GM12878 (cell line): ENCODE measurements around the gene ARHGEF25. TPM values are rescaled to one million over a fixed set of nuclear protein-coding genes. Genes with fewer than 3 reads are reported as not detected.

ENCODE experiments used
- ATAC-seq: fragments of 200-7000 bp; cut with Tn5 transposase; 3 replicates; pipeline ENCODE4 v1.9.1; 2020; ENCODE audit warnings: mild to moderate bottlenecking, moderate library complexity
- BruUV-seq: library from RNA; stranded (reverse); fragments of 400-500 nt; replicated peaks from 2 replicates; lab custom pipeline; 2021; lab: Mats Ljungman, UMichigan
- CTCF ChIA-PET: fragments of 300-600 bp; sonication (Branson Sonifier 250); formaldehyde crosslinking; extraction: SDS; loops from one replicate; lab custom pipeline; 2021; ENCODE audit warnings: inconsistent platforms; lab: Yijun Ruan, JAX
- POLR2A ChIA-PET: fragments of 350-600 bp; formaldehyde crosslinking; extraction: SDS; loops from one replicate; lab custom pipeline; 2021; ENCODE audit warnings: inconsistent platforms; lab: Charles Lee
- RAD21 ChIA-PET: fragments of 300-600 bp; sonication (Branson Sonifier 250); formaldehyde crosslinking; loops from one replicate; lab custom pipeline; 2023; ENCODE audit warnings: antibody characterized with exemption; ENCODE audit not compliant: unreplicated experiment; lab: Charles Lee
- SMC1A ChIA-PET: fragments of 300-600 bp; sonication (Branson Sonifier 250); formaldehyde crosslinking; loops from one replicate; lab custom pipeline; 2023; ENCODE audit not compliant: unreplicated experiment, uncharacterized antibody; lab: Charles Lee
- DNase-seq: peaks from one replicate; pipeline ENCODE4 v3.0.0-alpha.2; 2011; ENCODE audit warnings: low read depth, low spot score
- FAIRE-seq: peaks from 3 replicates; lab custom pipeline; 2011; peaks lifted over from hg19 to GRCh38; lab: Jason Lieb, UNC
- H2AFZ ChIP-seq: 2 replicates; pipeline ENCODE4 v1.6.0; 2011; ENCODE audit warnings: low read depth, low read length, control low read depth; ENCODE audit not compliant: control insufficient read depth
- H3K27ac ChIP-seq: 2 replicates; pipeline ENCODE4 v1.5.1; 2011; ENCODE audit warnings: control low read depth; ENCODE audit not compliant: control insufficient read depth, insufficient read depth
- H3K27me3 ChIP-seq, 2 experiments: replicated peaks in 1 of 2; 2 replicates each; pipeline versions ENCODE4 v1.6.0 to v1.6.1; 2011; ENCODE audit warnings: low read length in 1 of 2; ENCODE audit not compliant: control insufficient read depth in 2 of 2, insufficient read depth in 2 of 2
- H3K36me3 ChIP-seq, 2 experiments: 2 replicates each; pipeline ENCODE4 v1.5.1; 2011; ENCODE audit warnings: low read length in 1 of 2; ENCODE audit not compliant: control insufficient read depth in 2 of 2, insufficient read depth in 2 of 2
- H3K4me1 ChIP-seq: 2 replicates; pipeline ENCODE4 v1.6.1; 2011; ENCODE audit warnings: mild to moderate bottlenecking, low read length, moderate library complexity, mixed read lengths; ENCODE audit not compliant: control insufficient read depth, insufficient read depth
- H3K4me2 ChIP-seq: 2 replicates; pipeline ENCODE4 v1.6.0; 2011; ENCODE audit warnings: control low read depth; ENCODE audit not compliant: control insufficient read depth, insufficient read depth
- H3K4me3 ChIP-seq: fragments of 200-600 bp; sonication (generic); 2 replicates; pipeline ENCODE4 v1.5.1; 2016
- H3K79me2 ChIP-seq: 2 replicates; pipeline ENCODE4 v1.6.0; 2011; ENCODE audit warnings: low read length; ENCODE audit not compliant: control insufficient read depth, insufficient read depth
- H3K9ac ChIP-seq: 2 replicates; pipeline ENCODE4 v1.8.0; 2011; ENCODE audit warnings: low read length, control low read depth, mixed read lengths; ENCODE audit not compliant: control insufficient read depth, insufficient read depth
- H3K9me3 ChIP-seq: replicated peaks from 3 replicates; pipeline ENCODE4 v1.5.1; 2011; ENCODE audit warnings: mild to moderate bottlenecking, low read length; ENCODE audit not compliant: control insufficient read depth, insufficient read depth
- H4K20me1 ChIP-seq: 2 replicates; pipeline ENCODE4 v1.6.0; 2011; ENCODE audit not compliant: control insufficient read depth, insufficient read depth
- FOXM1 ChIP-seq: IDR thresholded peaks from 2 replicates; pipeline ENCODE4 v1.6.1; 2012; ENCODE audit warnings: low read depth, mild to moderate bottlenecking, inconsistent platforms, low read length, moderate library complexity
- MYB ChIP-seq: fragments of 150-350 bp; IDR thresholded peaks from 2 replicates; pipeline ENCODE4 v1.6.1; 2014; ENCODE audit warnings: mild to moderate bottlenecking, low read depth, low read length, borderline replicate concordance
- PBX3 ChIP-seq: IDR thresholded peaks from 2 replicates; pipeline ENCODE4 v1.6.1; 2011; ENCODE audit warnings: mild to moderate bottlenecking, low read depth, low read length, moderate library complexity; ENCODE audit not compliant: insufficient replicate concordance
- SMARCA5 ChIP-seq: fragments of 450-650 bp; IDR thresholded peaks from 2 replicates; pipeline ENCODE4 v1.6.1; 2017; ENCODE audit warnings: mild to moderate bottlenecking
- WGBS: methylation state at CpG from one replicate; pipeline ENCODE4 v1.1.6; 2016; ENCODE audit warnings: low lambda C conversion rate; ENCODE audit not compliant: insufficient replicate concordance, insufficient coverage; ENCODE audit errors: missing lambda C conversion rate; 5-methylcytosine and 5-hydroxymethylcytosine counted together
- in situ Hi-C: fragments of 300-500 bp; cut with MboI; formaldehyde crosslinking; loops from 9 replicates; pipeline ENCODE4 v1.14.3; 2018; ENCODE audit warnings: mixed read lengths
- intact Hi-C: fragments of 100-400 bp; cut with micrococcal nuclease; formaldehyde crosslinking; loops from one replicate; pipeline ENCODE4 v1.14.2; 2022; ENCODE audit not compliant: unreplicated experiment
- polyA plus RNA-seq, 11 experiments: library from polyadenylated mRNA; depleted of rRNA in 4 of 11; unstranded in 6 of 11; stranded (reverse) in 5 of 11; fragments of >200 nt; fragmentation: Nextera tagmentation in 4 of 11; fragmentation: Illumina TruSeq in 1 of 11; extraction: Ambion mirVana in 4 of 11; extraction: Trizol in 1 of 11; gene quantifications; 1 replicate in 1 of 11; 2 replicates in 10 of 11; pipeline versions ENCODE4 v1.2.1 to v1.2.3, GENCODE V29; 2011 to 2016; ENCODE audit warnings: inconsistent platforms in 2 of 11, missing spikeins in 2 of 11, low read depth in 1 of 11
- total RNA-seq, 4 experiments: library from RNA; depleted of rRNA in 3 of 4; stranded (reverse); fragments of >200 nt in 3 of 4; fragmentation: Illumina TruSeq in 1 of 4; extraction: Trizol in 1 of 4; gene quantifications; 2 replicates each; pipeline versions ENCODE4 v1.2.1 to v1.2.3, GENCODE V29; 2013 to 2021
- TF ChIP-seq, protein P1 (sequence below), 3 experiments: IDR thresholded peaks in 2 of 3; conservative IDR thresholded peaks in 1 of 3; 2 replicates each; pipeline ENCODE4 v1.5.1; 2011; ENCODE audit warnings: low read depth in 3 of 3, low read length in 3 of 3, mild to moderate bottlenecking in 3 of 3, control low read depth in 2 of 3, moderate library complexity in 2 of 3, inconsistent platforms in 1 of 3, mixed read lengths in 1 of 3; ENCODE audit not compliant: control insufficient read depth in 2 of 3, insufficient read depth in 1 of 3; ENCODE audit errors: extremely low read depth in 1 of 3

The ARHGEF25 gene
- total and polyA plus RNA-seq, 10 of the 15 experiments (the other 5 are each of a cell fraction or from before 2014, with no cell fraction given) = 0.08 to 4.5 (median 1.2) TPM; not detected in 3

- Histone ChIP-seq H3K4me1 (no peaks in the 10 kb centered on the region), H3K27me3 (peaks cover 26% of the 10 kb centered on the region in 2 experiments), H3K4me2 (no peak overlapping the region), H3K27ac (no peak overlapping the region), H3K9me3 (no peaks in the 10 kb centered on the region), H3K79me2 (no peaks in the 10 kb centered on the region), H2AFZ (peak overlapping the region; percentile 23; the same call in 1 of the 2 replicates), H3K4me3 (no peak overlapping the region), H3K36me3 (no peaks in the 10 kb centered on the region), H3K9ac (no peak overlapping the region)
- intact Hi-C loops = no loop called here
- FAIRE-seq = no peak
- ChIA-PET CTCF (interaction anchor here (0.7 to 4.2 kb wide), 4 partner anchors 11 to 117 kb away, joined by 3 to 17 read pairs (median 4); partner anchors contain the start of genes ARHGEF25 and TSPAN31), SMC1A (interaction anchor here (1.2 to 1.5 kb wide), 2 partner anchors 13 to 14 kb away, joined by 3 to 4 read pairs; no protein-coding TSS in a partner anchor), POLR2A (no interaction called here), RAD21 (no interaction called here)
- ATAC-seq = peak; percentile 38
- no peak for DNase-seq
- TF ChIP-seq FOXM1 (no peak), MYB (no peak), SMARCA5 (no peak), PBX3 (no peak)
- TF ChIP-seq, protein P1, sequence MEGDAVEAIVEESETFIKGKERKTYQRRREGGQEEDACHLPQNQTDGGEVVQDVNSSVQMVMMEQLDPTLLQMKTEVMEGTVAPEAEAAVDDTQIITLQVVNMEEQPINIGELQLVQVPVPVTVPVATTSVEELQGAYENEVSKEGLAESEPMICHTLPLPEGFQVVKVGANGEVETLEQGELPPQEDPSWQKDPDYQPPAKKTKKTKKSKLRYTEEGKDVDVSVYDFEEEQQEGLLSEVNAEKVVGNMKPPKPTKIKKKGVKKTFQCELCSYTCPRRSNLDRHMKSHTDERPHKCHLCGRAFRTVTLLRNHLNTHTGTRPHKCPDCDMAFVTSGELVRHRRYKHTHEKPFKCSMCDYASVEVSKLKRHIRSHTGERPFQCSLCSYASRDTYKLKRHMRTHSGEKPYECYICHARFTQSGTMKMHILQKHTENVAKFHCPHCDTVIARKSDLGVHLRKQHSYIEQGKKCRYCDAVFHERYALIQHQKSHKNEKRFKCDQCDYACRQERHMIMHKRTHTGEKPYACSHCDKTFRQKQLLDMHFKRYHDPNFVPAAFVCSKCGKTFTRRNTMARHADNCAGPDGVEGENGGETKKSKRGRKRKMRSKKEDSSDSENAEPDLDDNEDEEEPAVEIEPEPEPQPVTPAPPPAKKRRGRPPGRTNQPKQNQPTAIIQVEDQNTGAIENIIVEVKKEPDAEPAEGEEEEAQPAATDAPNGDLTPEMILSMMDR (IDR thresholded peaks at IDR 0.05 in 2 of 3, conservative IDR thresholded peaks at IDR 0.05 in 1 of 3; ENCODE audit: control insufficient read depth in 2 of 3, extremely low read depth in 1 of 3, insufficient read depth in 1 of 3, low read depth in 3 of 3, low read length in 3 of 3) = peak in 1 of 3 experiments; percentile 20; a peak in 2 of 6 replicates
- TF ChIP-seq, all 136 proteins: peak for 1
- 20% methylated on average over 66 of the region's 67 CpGs for WGBS
- no peaks in the 10 kb centered on the region for H4K20me1 ChIP-seq
- BruUV-seq = no TSS peak
- in situ Hi-C loops = no loop called here
Observed at GRCh38 chr12:57627501-57628279, 16.5 kb downstream of the ARHGEF25 start.
